HuH-7 (cell line): ENCODE data around the gene PARG.
"Not testable (repeated sequence)": the region's sequence is repeated elsewhere in the genome, so short reads cannot be mapped to it uniquely, and the experiment has no call there.

Source experiments
- DNase-seq: peaks from one replicate; pipeline ENCODE4 v3.0.0; 2011; ENCODE audit warnings: low spot score

The PARG gene

GRCh38 chr10:49827297-49827696, 114.5 kb downstream of the PARG start:
- no peak for DNase-seq

- no peak for DNase-seq
Measured at GRCh38 chr10:49819234-49819958, 122.4 kb downstream of the PARG start.

- no peak for DNase-seq
Measured at GRCh38 chr10:49817845-49818244, 124.0 kb downstream of the PARG start.

GRCh38 chr10:49803988-49804387, 137.8 kb downstream of the PARG start:
- no peak for DNase-seq

- DNase-seq, result no peak
Measured at GRCh38 chr10:49798275-49798674, 143.6 kb downstream of the PARG start.

- no peak for DNase-seq
Measured at GRCh38 chr10:49791100-49791499, 150.7 kb downstream of the PARG start.

- no peak for DNase-seq
Measured at GRCh38 chr10:49784681-49785080, 157.1 kb downstream of the PARG start.

GRCh38 chr10:49783645-49784044, 158.2 kb downstream of the PARG start:
- DNase-seq, result no peak

- no peak for DNase-seq
Measured at GRCh38 chr10:49781247-49781646, 160.6 kb downstream of the PARG start.

- DNase-seq, result no peak
Measured at GRCh38 chr10:49778197-49778596, 163.6 kb downstream of the PARG start.

- DNase-seq, result no peak
Measured at GRCh38 chr10:49776851-49777250, 165.0 kb downstream of the PARG start.

- no peak for DNase-seq
Measured at GRCh38 chr10:49775014-49775413, 166.8 kb downstream of the PARG start.

- DNase-seq, result not testable (repeated sequence)
Measured at GRCh38 chr10:49772944-49773343, 168.9 kb downstream of the PARG start.

- DNase-seq, result not testable (repeated sequence)
Measured at GRCh38 chr10:49771046-49771445, 170.8 kb downstream of the PARG start.

GRCh38 chr10:49769692-49770091, 172.1 kb downstream of the PARG start:
- no peak for DNase-seq

- DNase-seq, result no peak
Measured at GRCh38 chr10:49768731-49769130, 173.1 kb downstream of the PARG start.

- DNase-seq, result no peak
Measured at GRCh38 chr10:49768329-49768728, 173.5 kb downstream of the PARG start.
